NB4 (cell line): ENCODE data around the gene CNTN4.

Experiments
- CTCF ChIP-seq: IDR thresholded peaks from one replicate; pipeline ENCODE4 v1.5.1; 2012; ENCODE audit warnings: low read depth, low read length
- MAX ChIP-seq: IDR thresholded peaks from 2 replicates; pipeline ENCODE4 v1.6.1; 2011; ENCODE audit warnings: low read depth, low read length
- MYC ChIP-seq: IDR thresholded peaks from 2 replicates; pipeline ENCODE4 v1.6.1; 2011; ENCODE audit warnings: low read depth, low read length
- POLR2A ChIP-seq: IDR thresholded peaks from 2 replicates; pipeline ENCODE4 v1.6.1; 2011; ENCODE audit warnings: mild to moderate bottlenecking; ENCODE audit not compliant: insufficient read length; ENCODE audit errors: extremely low read depth

- TF ChIP-seq CTCF (no peak), POLR2A (no peak), MYC (no peak), MAX (no peak)
Measured at GRCh38 chr3:2984005-2984830, 885.6 kb downstream of the CNTN4 start.
